ENCODE results near the gene MTMR4.

DNA sequence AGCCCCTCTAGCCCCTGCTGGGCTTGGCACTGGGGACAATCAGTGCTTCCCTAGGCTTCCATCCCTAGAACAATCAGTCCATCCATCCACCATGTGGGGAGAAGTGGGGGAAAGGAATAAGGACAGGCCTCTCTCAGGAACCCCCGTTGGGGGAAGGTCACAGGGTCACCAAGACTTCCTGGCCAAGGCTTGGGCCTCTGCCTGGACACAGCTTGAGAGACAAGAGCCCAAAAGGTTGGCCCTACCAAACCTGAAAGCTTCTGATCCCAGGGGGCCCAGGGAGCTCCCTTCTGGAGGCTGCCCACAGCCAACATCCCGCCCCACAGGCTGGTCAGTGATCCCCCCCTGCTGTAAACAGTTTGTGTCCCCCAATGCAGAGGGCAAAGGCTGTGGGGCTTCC is 16.2 kb upstream of the MTMR4 start:
- TF ChIP-seq, protein P1, sequence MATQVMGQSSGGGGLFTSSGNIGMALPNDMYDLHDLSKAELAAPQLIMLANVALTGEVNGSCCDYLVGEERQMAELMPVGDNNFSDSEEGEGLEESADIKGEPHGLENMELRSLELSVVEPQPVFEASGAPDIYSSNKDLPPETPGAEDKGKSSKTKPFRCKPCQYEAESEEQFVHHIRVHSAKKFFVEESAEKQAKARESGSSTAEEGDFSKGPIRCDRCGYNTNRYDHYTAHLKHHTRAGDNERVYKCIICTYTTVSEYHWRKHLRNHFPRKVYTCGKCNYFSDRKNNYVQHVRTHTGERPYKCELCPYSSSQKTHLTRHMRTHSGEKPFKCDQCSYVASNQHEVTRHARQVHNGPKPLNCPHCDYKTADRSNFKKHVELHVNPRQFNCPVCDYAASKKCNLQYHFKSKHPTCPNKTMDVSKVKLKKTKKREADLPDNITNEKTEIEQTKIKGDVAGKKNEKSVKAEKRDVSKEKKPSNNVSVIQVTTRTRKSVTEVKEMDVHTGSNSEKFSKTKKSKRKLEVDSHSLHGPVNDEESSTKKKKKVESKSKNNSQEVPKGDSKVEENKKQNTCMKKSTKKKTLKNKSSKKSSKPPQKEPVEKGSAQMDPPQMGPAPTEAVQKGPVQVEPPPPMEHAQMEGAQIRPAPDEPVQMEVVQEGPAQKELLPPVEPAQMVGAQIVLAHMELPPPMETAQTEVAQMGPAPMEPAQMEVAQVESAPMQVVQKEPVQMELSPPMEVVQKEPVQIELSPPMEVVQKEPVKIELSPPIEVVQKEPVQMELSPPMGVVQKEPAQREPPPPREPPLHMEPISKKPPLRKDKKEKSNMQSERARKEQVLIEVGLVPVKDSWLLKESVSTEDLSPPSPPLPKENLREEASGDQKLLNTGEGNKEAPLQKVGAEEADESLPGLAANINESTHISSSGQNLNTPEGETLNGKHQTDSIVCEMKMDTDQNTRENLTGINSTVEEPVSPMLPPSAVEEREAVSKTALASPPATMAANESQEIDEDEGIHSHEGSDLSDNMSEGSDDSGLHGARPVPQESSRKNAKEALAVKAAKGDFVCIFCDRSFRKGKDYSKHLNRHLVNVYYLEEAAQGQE (IDR thresholded peaks at IDR 0.05) = no peak
- TF ChIP-seq, protein P2, sequence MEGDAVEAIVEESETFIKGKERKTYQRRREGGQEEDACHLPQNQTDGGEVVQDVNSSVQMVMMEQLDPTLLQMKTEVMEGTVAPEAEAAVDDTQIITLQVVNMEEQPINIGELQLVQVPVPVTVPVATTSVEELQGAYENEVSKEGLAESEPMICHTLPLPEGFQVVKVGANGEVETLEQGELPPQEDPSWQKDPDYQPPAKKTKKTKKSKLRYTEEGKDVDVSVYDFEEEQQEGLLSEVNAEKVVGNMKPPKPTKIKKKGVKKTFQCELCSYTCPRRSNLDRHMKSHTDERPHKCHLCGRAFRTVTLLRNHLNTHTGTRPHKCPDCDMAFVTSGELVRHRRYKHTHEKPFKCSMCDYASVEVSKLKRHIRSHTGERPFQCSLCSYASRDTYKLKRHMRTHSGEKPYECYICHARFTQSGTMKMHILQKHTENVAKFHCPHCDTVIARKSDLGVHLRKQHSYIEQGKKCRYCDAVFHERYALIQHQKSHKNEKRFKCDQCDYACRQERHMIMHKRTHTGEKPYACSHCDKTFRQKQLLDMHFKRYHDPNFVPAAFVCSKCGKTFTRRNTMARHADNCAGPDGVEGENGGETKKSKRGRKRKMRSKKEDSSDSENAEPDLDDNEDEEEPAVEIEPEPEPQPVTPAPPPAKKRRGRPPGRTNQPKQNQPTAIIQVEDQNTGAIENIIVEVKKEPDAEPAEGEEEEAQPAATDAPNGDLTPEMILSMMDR (IDR thresholded peaks at IDR 0.05; ENCODE audit: low read depth, low read length, missing input control) = no peak
- TF ChIP-seq TAF1 (conservative IDR thresholded peaks at IDR 0.05) (no peak), JUND (IDR thresholded peaks at IDR 0.05) (no peak), SP1 (IDR thresholded peaks at IDR 0.05) (no peak), RAD21 (IDR thresholded peaks at IDR 0.05) (no peak)
- TF ChIP-seq, protein P3, sequence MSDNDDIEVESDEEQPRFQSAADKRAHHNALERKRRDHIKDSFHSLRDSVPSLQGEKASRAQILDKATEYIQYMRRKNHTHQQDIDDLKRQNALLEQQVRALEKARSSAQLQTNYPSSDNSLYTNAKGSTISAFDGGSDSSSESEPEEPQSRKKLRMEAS (IDR thresholded peaks at IDR 0.05) = no peak
